Activated T-cell treated with anti-CD3 and anti-CD28 coated beads, Interleukin-2, amount 50 U/mL, for 24 hours (primary cell): ENCODE data around the gene SLC25A11.

Experiments
- DNase-seq: peaks from one replicate; pipeline ENCODE4 v3.0.0-alpha.2; 2020
- H3K27ac Mint-ChIP-seq: 2 replicates; pipeline ENCODE4 v1.8.0; 2020; ENCODE audit warnings: mild to moderate bottlenecking, mixed read lengths
- H3K27me3 Mint-ChIP-seq: 2 replicates; pipeline ENCODE4 v1.8.0; 2020; ENCODE audit warnings: mixed read lengths
- H3K36me3 Mint-ChIP-seq: 2 replicates; pipeline ENCODE4 v1.8.0; 2020; ENCODE audit warnings: low read depth, mixed read lengths
- H3K4me1 Mint-ChIP-seq: 2 replicates; pipeline ENCODE4 v1.8.0; 2020; ENCODE audit warnings: low read depth, mixed read lengths
- H3K4me3 Mint-ChIP-seq: 2 replicates; pipeline ENCODE4 v1.8.0; 2020; ENCODE audit warnings: mild to moderate bottlenecking, moderate library complexity, mixed read lengths
- H3K9me3 Mint-ChIP-seq: 2 replicates; pipeline ENCODE4 v1.8.0; 2020; ENCODE audit warnings: mixed read lengths

SLC25A11 gene

GRCh38 chr17:4891411-4892410, 48.1 kb downstream of the SLC25A11 start:
- Mint-ChIP-seq H3K4me3 (no peak overlapping the region), H3K36me3 (peaks cover 76% of the 10 kb centered on the region), H3K27me3 (no peaks in the 10 kb centered on the region), H3K4me1 (no peaks in the 10 kb centered on the region), H3K27ac (no peak overlapping the region), H3K9me3 (no peaks in the 10 kb centered on the region)
- DNase-seq: no peak

GRCh38 chr17:4887581-4887980, 52.3 kb downstream of the SLC25A11 start:
- Mint-ChIP-seq H3K36me3 (peaks cover 71% of the 10 kb centered on the region), H3K9me3 (no peaks in the 10 kb centered on the region), H3K4me3 (no peak overlapping the region), H3K27ac (no peak overlapping the region), H3K4me1 (no peaks in the 10 kb centered on the region), H3K27me3 (no peaks in the 10 kb centered on the region)
- no peak for DNase-seq
